GM19452 (cell line): ENCODE measurements around the gene ZBTB8B.
"Not testable (repeated sequence)": the region's sequence is repeated elsewhere in the genome, so short reads cannot be mapped to it uniquely, and the experiment has no call there.

Experiments
- ATAC-seq: cut with Tn5 transposase; IDR thresholded peaks from one replicate; pipeline ENCODE4 v1.9.1; 2021; ENCODE audit not compliant: unreplicated experiment

The ZBTB8B gene

DNA sequence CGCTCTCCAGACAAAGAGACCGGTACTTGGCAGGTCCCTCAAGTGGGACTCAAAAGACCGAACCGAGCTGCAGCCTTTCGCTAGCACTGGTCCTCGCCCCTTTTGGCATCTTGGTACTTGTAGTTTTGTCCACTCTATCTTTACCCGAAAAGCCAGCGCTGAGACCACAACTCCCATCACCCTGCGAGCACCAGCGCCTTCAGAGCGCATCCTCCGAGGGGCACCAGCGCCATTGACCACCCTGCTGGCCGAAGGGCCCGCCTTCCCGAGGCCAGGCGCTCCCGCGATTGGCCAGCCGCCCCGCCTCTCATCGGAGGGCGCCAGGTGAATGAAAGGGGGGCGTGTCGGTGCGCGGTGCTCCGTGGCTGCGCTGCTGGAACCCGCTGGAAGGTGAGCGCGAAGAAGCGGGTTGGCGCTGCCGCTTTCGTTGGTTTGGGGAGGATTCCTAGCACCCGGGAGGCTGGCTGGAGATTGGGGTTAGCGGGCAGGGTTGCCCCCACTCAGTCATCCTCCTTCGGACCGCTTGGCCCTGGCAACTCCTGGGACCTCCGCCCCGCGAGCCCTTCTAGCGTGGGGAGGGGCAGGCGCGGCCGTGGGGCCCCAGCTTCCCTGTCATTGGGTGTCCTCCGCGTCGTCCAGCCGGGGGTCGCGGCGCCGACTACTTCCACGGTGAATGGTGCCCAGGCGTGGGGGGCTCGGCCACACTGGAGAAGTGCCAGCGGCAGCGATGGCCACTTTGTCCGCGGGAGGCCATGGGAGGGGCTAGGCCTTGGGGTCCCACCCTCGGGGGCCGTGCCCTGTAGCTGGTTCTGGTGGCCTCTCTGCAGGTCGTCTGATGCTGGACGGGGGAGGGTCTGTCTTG lies at the start of gene ZBTB8B:
TSS of gene ZBTB8B (plus strand) at position 357 of the 862 bp plus-strand sequence. CDS start 5,553 bp downstream, outside the sequence.
- no peak for ATAC-seq

DNA sequence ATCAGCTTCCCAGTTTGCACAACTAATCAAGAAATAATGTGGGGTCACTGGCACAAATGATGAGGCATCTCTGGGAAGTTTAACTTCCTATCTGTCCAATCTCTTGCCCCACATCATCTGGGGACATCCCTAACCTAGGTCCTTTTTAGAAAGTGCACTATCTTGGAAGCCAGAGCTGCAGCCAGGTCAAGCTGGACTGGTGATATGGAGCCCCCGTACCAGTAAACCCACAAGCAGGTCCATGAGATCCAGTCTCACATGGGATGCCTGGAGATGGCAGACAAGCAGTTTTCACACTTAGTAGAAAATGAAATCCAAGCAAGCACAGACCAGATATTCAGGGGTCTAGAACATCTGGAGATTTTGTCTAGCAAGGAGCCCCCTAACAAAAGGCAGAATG lies 43.1 kb upstream of the ZBTB8B start:
- ATAC-seq, result no peak

DNA sequence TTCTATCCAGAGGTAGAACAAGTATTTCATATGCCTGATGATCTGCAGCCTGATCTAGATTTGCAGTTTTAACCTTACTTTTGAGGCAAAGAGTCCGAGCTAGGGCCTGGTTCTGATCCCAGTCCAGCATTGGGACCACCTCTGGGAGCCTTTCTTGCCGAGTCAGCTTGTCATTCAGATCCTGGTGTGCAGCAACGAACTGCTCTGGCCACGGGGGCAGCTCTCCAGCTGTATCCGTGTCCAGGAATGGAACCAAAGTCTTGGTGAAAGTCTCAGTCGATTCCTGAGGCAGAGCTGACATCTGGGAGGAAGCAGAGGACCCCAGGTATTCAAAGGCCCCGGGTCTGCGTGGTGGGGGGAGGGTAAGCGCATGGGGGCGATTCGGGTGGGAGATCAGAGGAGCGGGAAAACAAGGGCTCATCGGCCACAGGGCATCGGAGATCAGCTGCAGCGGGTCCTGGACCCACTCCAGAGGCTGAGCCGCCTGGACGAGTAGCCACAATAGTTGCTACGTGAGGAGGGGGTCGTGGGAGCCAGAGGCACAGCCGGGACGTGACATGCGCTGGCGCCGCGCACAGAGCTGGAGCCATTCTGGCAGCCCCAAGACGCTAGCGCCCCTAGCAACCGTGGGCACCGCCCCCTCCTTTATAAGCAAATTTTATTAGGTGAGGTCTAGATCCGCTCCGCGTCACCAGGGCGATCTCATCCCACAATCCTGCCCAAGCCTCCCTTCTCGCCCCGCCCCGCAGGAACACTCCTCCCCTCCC lies 38.2 kb upstream of the ZBTB8B start:
- no peak for ATAC-seq

DNA sequence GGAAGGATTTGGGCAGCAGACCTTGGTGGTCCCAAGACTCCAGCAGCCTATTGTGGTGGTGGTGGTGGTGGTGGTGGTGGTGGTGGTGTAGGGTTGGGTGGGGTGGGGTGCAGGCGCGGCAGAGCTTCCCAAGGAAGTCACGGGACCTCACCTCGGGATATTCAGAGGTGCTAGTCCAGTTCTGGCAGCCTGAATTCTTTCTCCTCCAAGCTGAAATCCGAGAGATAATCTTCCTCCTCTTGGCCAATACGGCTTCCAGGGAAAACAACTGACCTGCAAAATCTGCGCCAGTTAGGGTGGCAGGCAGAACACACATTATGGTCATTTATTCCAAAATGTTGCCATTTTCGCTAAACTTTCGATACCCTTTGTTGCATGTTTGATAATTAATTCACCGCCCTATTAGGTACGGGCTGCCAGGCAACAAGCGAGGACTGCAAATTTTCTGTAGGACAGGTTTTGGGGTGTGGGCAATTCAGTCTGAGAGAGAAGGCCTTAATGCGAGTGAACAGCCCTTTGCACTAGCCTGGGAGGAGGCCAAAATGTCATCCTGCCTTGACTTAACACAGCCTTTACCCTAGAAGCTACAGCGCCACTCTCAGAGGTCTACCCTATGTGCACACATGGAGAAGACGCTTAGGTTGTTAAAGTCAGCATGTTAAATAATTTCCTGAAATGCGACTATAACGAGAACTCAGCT lies 37.5 kb upstream of the ZBTB8B start:
- ATAC-seq, result no peak

DNA sequence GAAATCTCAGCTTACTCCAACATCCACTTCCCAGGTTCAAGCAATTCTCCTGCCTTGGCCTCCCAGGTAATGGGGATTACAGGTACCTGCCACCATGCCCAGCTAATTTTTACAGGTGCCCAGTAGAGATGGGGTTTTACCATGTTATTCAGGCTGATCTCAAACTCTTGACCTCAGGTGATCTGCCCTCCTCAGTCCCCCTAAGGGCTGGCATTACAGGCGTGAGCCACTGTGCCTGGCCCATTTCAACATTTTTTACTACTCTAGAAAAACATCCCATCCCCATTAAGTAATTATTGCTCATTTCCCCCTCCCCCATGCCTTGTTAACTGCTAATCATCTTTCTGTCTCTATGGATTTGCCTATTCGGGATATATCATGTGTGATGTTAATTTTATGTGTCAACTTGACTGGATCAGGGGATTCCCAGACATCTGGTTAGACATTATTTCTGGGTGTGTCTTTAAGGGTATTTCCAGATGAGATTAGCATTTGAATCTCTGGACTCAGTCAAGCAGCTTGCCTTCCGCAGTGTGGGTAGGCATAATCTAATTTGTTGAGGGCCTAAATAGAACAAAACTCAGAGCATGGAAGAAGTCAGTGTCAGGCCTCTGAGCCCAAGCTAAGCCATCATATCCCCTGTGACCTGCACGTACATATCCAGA lies 33.0 kb upstream of the ZBTB8B start:
- ATAC-seq, result no peak

DNA sequence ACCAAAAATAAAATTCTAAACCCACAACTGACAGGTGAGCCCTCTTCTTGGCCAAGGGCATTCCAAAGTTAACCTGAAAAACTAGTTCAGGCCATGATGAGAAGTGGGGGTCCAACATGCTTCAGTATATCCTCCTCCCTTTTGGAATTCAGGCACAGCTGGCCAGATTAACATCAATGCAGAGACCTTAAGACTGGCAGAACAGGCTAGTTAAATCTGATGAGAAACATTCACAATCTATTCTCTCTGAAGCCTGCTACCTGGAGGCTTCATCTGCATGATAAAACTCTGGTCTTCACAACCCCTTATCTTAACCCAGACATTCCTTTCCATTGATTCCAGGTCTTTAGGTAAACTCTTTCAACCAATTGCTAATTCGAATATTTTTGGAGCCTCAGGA lies 26.7 kb upstream of the ZBTB8B start:
- ATAC-seq, result no peak

DNA sequence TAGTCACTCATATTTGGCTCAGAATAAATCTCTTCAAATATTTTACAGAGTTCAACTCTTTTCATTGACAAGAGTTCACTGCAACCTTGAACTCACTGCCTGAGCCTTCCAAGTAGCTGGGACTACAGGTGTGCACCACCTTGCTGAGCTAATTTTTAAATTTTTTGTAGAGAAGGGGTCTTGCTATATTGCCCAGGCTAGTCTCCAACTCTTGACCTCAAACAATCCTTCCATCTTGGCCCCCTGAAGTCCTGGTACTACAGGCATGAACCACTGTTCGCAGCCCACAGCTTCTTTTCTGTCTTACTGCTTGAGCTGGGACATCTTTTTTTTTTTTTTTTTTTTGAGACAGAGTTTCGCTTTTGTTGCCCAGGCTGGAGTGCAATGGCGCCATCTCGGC lies 26.1 kb upstream of the ZBTB8B start:
- ATAC-seq, result not testable (repeated sequence)

DNA sequence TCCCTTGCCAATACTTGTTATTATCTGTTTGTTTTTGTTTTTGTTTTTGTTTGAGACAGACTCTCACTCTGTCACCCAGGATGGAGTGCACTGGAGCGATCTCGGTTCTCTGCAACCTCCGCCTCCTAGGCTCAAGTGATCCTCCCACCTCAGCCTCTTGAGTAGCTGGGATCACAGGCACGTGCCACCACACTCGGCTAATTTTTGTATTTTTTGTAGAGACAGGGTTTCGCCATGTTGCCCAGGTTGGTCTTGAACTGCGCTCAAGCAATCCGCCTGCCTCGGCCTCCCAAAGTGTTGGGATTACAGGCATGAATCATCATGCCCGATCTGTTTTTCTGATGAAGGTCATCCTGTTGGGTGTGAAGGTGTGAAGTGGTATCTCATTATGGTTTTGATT lies 23.4 kb upstream of the ZBTB8B start:
- not testable (repeated sequence) for ATAC-seq

DNA sequence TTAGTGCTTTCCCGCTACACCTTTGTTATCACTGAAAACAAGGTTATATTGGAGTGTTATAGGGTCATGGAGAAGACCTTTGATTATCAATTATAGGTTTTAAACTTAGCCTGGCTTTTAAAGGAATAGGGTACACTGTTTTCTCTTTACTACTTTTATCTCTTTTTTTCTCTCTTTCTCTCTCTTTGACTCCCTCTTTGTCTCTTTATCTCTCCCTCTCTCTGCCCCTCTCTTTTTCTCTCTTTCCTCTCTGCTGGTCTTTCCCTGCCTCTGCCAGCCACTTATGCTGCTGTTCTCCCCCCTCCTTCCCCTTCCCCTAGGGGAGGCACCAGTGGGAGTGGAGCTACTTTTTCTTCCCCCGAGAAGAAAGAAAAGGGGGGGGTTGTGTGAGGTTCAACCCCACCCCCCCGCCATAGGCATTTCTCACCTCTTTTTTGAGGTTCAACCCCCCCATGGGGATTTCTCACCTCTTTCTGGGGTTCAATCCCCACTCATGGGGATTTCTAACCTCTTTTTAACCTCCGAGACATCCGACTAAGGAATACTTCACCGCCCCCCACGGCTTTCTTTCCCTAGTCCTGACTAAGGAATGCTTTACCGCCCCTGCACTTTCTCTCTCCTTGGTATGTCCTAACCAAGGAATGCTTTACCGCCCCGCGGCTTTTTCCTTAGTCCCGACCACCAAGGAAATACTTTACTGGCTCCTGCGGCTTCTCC lies 17.2 kb upstream of the ZBTB8B start:
- ATAC-seq, result no peak

DNA sequence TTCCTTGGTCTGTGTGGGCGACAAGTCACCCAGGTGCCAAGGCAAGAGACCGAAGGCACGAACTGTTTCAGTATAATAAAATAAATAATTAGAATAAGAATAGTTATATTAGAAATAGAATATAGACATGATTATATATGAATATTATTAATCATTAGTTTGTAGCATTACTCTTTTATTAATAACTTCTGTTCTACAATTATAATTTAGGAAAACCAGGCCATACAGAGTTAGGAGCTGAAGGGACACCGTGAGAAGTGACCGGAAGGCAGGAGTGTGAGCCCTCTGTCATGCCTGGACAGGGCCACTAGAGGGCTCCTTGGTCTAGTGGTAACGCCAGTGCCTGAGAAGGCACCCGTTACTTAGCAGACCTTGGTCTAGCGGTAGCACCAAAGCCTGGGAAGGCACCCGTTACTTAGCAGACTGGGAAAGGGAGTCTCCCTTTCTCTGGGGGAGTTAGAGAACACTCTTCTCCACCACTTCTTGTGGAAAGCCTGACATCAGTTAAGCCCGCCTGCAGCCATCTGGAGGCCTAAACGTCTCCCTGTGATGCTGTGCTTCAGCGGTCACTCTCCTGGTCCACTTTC lies 16.6 kb upstream of the ZBTB8B start:
- ATAC-seq, result not testable (repeated sequence)

DNA sequence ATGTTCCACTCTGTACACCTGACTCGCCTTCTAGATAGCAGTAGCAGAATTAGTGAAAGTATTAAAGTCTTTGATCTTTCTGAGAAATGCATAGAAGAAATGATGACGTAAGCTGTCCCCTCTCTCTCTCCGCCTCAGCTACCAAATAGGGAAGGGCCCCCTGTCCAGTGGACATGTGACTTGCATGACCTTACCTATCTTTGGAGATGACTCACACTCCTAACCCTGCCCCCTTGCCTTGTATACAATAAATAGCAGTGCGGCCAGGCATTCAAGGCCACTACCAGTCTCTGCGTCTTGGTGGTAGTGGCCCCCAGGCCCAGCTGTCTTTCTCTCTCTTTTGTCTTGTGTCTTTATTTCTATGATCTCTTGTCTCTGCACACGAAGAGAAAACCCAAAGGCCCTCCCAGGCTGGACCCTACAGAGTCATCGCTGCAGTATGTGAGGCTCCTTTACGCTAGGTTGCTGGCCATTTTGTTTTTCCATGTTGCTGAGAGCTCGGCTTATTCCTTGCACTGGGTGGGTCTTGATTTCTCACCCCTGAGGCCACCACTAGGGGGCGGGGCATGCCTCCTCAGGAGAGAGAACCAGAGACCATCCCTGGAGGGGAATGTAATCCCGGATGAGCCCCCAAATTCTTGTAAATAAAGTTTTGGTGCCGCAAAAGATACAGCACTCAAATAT lies 16.0 kb upstream of the ZBTB8B start:
- ATAC-seq, result no peak

DNA sequence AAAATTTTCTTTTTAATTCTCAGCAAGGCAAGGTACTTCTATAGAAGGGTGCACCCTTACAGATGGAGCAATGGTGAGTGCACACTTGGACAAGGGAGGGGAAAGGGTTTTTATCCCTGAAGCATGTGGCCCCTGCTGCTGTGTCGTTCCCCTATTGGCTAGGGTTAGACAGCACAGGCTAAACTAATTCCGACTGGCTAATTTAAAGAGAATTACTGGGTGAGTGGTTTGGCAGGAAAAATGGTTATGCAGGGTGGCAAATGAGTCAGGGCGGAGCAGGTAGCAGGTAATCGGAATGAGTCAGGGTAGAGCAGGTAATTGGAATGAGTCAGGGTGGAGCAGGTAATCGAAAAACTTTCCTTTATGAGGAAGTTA lies 15.4 kb upstream of the ZBTB8B start:
- not testable (repeated sequence) for ATAC-seq

DNA sequence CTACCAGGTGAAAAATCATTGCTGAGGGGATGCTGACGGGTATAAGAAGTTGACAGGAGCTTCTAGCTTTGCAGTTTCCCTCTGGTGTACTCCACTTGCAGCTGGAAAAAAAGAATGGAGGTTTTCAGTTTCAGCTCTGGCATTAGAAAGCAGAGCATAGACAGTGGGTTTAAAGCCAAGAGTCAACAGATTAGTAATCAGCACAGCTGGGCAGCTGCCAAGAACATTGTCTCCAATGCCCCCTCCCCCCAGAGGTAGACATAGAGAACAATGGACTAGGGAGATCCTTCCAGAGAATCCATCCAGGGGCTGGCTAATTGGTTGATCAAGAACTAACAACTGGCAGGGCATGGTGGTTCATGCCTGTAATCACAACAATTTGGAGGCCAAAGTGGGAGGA lies 10.1 kb upstream of the ZBTB8B start:
- no peak for ATAC-seq

DNA sequence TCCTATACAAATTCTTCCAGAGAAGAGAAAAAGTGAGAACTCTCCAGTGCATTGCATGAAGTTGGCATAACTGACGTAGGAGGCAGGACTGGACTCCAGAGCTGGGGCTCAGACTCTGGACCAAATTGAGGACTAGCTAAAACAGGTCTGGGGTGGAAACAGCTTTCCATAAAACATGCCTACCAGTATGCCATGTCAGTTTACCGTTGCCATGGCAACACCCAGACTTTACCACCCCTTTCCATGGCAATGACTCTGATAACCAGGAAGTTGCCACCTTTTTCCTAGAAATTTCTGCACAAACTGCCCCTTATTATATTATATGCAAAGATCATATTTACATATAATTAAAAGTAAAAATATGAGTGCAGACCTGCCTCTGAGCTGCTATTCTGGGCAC lies 8.9 kb upstream of the ZBTB8B start:
- ATAC-seq, result no peak

DNA sequence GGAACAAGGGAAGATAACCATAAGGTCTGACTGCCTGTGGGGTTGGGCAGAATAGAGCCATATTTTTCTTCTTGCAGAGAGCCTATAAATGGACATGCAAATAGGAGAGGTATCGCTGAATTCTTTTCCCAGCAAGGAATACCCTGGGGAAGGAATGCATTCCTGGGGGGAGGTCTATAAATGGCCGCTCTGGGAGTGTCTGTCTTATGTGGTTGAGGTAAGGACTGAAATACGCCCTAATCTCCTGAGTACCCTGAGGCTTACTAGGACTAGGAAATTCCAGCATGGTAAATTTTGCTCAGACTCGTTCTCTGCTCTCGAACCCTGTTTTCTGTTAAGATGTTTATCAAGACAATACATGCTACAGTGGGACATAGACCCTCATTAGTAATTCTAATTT lies 6.1 kb upstream of the ZBTB8B start:
- ATAC-seq, result not testable (repeated sequence)

DNA sequence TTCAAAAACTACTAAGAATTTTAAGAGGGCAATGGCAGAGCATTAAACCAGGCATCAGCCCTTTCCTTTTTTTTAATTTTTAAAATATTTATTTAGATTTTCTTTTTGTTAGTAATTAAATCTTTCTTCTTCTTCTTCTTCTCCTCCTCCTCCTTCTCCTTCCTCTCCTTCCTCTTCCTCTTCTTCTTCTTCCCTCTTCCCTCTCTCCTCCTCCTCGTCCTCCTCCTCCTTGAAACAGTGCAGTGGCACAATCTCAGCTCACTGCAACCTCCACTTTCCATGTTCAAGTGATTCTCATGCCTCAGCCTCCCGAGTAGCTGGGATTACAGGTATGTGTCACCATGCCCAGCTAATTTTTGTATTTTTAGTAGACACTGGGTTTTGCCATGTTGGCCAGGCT lies 1.9 kb upstream of the ZBTB8B start:
- not testable (repeated sequence) for ATAC-seq

DNA sequence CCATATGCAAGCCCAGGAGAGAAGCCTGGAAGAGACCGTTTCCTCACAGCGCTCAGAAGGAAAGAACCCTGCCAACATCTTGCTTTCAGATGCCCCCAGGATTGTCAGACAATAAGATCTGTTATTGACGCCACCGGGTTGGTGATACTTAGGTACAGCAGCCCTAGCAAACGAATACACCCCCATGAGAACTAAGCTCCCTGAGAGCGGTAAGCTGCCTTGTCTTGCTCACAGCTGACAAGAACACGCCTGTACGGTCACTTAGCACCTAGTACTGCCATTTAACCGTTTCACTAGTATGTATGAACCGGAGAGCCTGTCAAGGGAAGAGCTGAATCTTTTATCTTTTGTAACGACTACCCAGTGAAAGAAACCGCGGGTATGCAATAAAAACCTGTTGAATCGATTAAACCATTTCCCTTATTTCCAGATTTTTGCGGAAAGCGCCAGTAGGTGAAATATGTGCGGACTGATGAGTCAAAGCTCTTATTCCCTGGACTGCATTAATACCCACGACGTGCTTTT lies 619 bp upstream of the ZBTB8B start:
- ATAC-seq, result no peak

DNA sequence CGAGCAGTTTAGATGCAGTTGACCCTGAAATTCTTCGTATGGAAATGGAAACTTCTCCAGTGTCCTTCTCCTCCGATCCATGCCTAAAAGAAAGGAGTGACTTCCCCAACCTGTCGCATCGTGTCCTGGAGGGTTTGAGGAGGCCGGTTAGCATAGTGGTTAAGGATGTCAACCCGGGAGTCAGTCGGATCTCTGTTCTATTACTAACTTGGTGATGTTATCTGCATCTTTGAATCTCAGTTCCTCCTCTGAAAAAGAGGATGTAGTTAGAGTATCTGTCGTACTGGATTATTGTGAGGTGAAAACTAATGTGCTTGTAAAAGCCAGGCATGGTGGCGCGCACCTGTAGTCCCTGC lies 684 bp downstream of the ZBTB8B start:
- no peak for ATAC-seq

DNA sequence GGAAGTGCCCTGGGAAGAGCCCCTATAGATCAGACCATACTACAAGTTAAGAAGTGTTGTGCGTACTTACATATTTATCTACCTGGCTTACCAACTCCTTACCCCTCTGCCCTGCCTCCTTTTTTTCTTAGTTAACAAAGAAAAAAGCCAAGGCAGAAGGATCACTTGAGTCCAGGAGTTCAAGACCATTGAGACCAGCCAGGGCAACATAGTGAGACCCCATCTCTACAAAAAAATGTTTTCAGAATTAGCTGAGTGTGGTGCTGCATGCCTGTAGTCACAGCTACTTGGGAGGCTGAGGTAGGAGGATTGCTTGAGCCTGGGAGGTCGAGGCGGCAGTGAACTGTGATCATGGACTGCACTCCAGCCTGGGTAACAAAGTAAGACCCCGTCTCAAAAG lies 1.9 kb downstream of the ZBTB8B start:
- no peak for ATAC-seq
